CD4-positive, alpha-beta T cell (primary cell): Measurements from ENCODE around the gene PTGR1. TPM values are rescaled to one million over a fixed set of nuclear protein-coding genes. Genes with fewer than 3 reads are reported as not detected.

Experiments
- ATAC-seq: fragments of 200-7000 bp; cut with Tn5 transposase; one replicate; pipeline ENCODE4 v1.10.0; 2022; ENCODE audit warnings: mild to moderate bottlenecking; ENCODE audit not compliant: poor library complexity
- CTCF ChIA-PET: fragments of 350-600 bp; sonication (Branson Sonifier 250); formaldehyde crosslinking; loops from one replicate; lab custom pipeline; 2021; ENCODE audit warnings: antibody characterized with exemption, inconsistent platforms; lab: Charles Lee
- POLR2A ChIA-PET: fragments of 350-600 bp; sonication (Branson Sonifier 250); formaldehyde crosslinking; loops from one replicate; lab custom pipeline; 2021; ENCODE audit warnings: antibody characterized with exemption, inconsistent platforms; lab: Charles Lee
- DNase-seq, 14 experiments: peaks; one replicate each; pipeline ENCODE4 v3.0.0-alpha.2; 2013 to 2020; ENCODE audit warnings: mixed read lengths in 2 of 14
- H3K27ac ChIP-seq, 2 donors: one replicate each; pipeline versions ENCODE4 v1.5.1 to v1.7.0; 2013; ENCODE audit warnings: low read length in 2 of 2, low read depth in 1 of 2, mild to moderate bottlenecking in 1 of 2
- H3K27me3 ChIP-seq, 2 experiments: 1 replicate in 1 of 2; 2 replicates in 1 of 2; pipeline versions ENCODE4 v1.6.1 to v1.7.0; 2013; ENCODE audit warnings: low read length in 2 of 2, control low read depth in 1 of 2, mild to moderate bottlenecking in 1 of 2, moderate library complexity in 1 of 2; ENCODE audit not compliant: insufficient read depth in 2 of 2, control insufficient read depth in 1 of 2
- H3K36me3 ChIP-seq: one replicate; pipeline ENCODE4 v1.6.1; 2013; ENCODE audit warnings: low read length, control low read depth; ENCODE audit not compliant: insufficient read depth
- H3K4me1 ChIP-seq: one replicate; pipeline ENCODE4 v1.6.1; 2013; ENCODE audit warnings: low read length, control low read depth; ENCODE audit not compliant: insufficient read depth
- H3K4me3 ChIP-seq: one replicate; pipeline ENCODE4 v1.5.1; 2013; ENCODE audit warnings: mild to moderate bottlenecking, low read length, moderate library complexity
- H3K9me3 ChIP-seq, 2 experiments: 1 replicate in 1 of 2; 2 replicates in 1 of 2; pipeline versions ENCODE4 v1.6.1 to v1.7.0; 2013; ENCODE audit warnings: low read length in 2 of 2, mild to moderate bottlenecking in 2 of 2, control low read depth in 1 of 2, moderate library complexity in 1 of 2; ENCODE audit not compliant: control insufficient read depth in 1 of 2, insufficient read depth in 1 of 2
- H3K27ac Mint-ChIP-seq: one replicate; pipeline ENCODE4 v1.8.0; 2020; ENCODE audit warnings: mixed read lengths
- H3K27me3 Mint-ChIP-seq: one replicate; pipeline ENCODE4 v1.8.0; 2021; ENCODE audit warnings: mixed read lengths
- H3K36me3 Mint-ChIP-seq: one replicate; pipeline ENCODE4 v1.8.0; 2021; ENCODE audit warnings: low read depth, mixed read lengths
- H3K4me1 Mint-ChIP-seq: one replicate; pipeline ENCODE4 v1.8.0; 2021; ENCODE audit warnings: low read depth, mixed read lengths
- H3K4me3 Mint-ChIP-seq: one replicate; pipeline ENCODE4 v1.8.0; 2020; ENCODE audit warnings: mild to moderate bottlenecking, mixed read lengths
- H3K9me3 Mint-ChIP-seq: one replicate; pipeline ENCODE4 v1.8.0; 2020; ENCODE audit warnings: mixed read lengths
- CTCF ChIP-seq: fragments of 200-600 bp; IDR thresholded peaks from one replicate; pipeline ENCODE4 v1.8.0; 2022; ENCODE audit warnings: antibody characterized with exemption, mild to moderate bottlenecking
- intact Hi-C, 2 experiments: fragments of 100-400 bp; cut with DNase I in 1 of 2; cut with micrococcal nuclease in 1 of 2; formaldehyde crosslinking; loops; one replicate each; pipeline versions ENCODE4 v1.15.1 to v1.9.0; 2023 to 2025; cut with DNase I, micrococcal nuclease
- total RNA-seq, 174 experiments: library from RNA in 2 of 174; stranded (reverse) in 2 of 174; gene quantifications; one replicate each; pipeline ENCODE4 v1.2.3 and lab custom pipeline; 2021 to 2026

PTGR1 gene
- total RNA-seq, 2 experiments from 2014 or later = 0.36 TPM; not detected in 1

GRCh38 chr9:111529787-111530186 lies 69.7 kb downstream of the PTGR1 start:
- Mint-ChIP-seq H3K27me3 (no peaks in the 10 kb centered on the region), H3K36me3 (peaks cover 86% of the 10 kb centered on the region), H3K4me1 (peaks cover 15% of the 10 kb centered on the region), H3K4me3 (no peak overlapping the region), H3K27ac (no peak overlapping the region), H3K9me3 (peaks cover 4% of the 10 kb centered on the region)
- H3K4me1 ChIP-seq = peaks cover 13% of the 10 kb centered on the region
- ATAC-seq = no peak
- TF ChIP-seq CTCF = no peak
- peaks cover 16% of the 10 kb centered on the region for H3K36me3 ChIP-seq
- CTCF ChIA-PET = no interaction called here
- no peak for DNase-seq
- intact Hi-C loops = loop anchor here in 1 of 2 experiments (5.0 kb wide), 1 partner anchor 1188 kb away; the partner anchor contains the start of gene INIP
- H3K4me3 ChIP-seq = no peak overlapping the region
- POLR2A ChIA-PET = no interaction called here
- H3K9me3 ChIP-seq = peaks cover 16 to 32% of the 10 kb centered on the region in 2 experiments
- H3K27ac ChIP-seq = no peak overlapping the region
- no peaks in the 10 kb centered on the region for H3K27me3 ChIP-seq

- Mint-ChIP-seq H3K4me1 (peaks cover 23% of the 10 kb centered on the region), H3K4me3 (no peak overlapping the region), H3K36me3 (peaks cover 67% of the 10 kb centered on the region), H3K9me3 (no peaks in the 10 kb centered on the region), H3K27ac (no peak overlapping the region), H3K27me3 (no peaks in the 10 kb centered on the region)
- ChIA-PET CTCF (no interaction called here), POLR2A (interaction anchor here (0.8 to 4.2 kb wide), 3 partner anchors 10 to 57 kb away, joined by 3 to 46 read pairs (median 3); partner anchors contain the start of gene ECPAS)
- Histone ChIP-seq H3K9me3 (peaks cover 0 to 20% of the 10 kb centered on the region in 2 experiments), H3K4me3 (no peak overlapping the region), H3K4me1 (peaks cover 19% of the 10 kb centered on the region), H3K36me3 (peaks cover 5% of the 10 kb centered on the region), H3K27me3 (no peaks in the 10 kb centered on the region), H3K27ac (no peak overlapping the region)
- TF ChIP-seq CTCF = no peak
- DNase-seq (peak in 1 of 14 experiments; percentile 7), ATAC-seq (no peak)
- intact Hi-C loops = loop anchor here in 1 of 2 experiments (5.0 kb wide), 1 partner anchor 1190 kb away; the partner anchor contains the start of gene INIP
Observed at GRCh38 chr9:111527347-111527746, 72.1 kb downstream of the PTGR1 start.

- H3K4me1 Mint-ChIP-seq = peaks cover 23% of the 10 kb centered on the region
- POLR2A ChIA-PET = interaction anchor here (1.0 to 4.2 kb wide), 6 partner anchors 42 to 1192 kb away, joined by 3 to 46 read pairs (median 4); partner anchors contain the start of genes DNAJC25, ECPAS, INIP and KIAA1958
- Histone ChIP-seq H3K27me3 (peaks cover 0 to 2% of the 10 kb centered on the region in 2 experiments), H3K4me3 (peak within 1 kb of the TSS; percentile 93), H3K4me1 (peaks cover 19% of the 10 kb centered on the region), H3K27ac (peak within 1 kb of the TSS; percentile 67 to 70), H3K36me3 (peaks cover 3% of the 10 kb centered on the region), H3K9me3 (peaks cover 0 to 5% of the 10 kb centered on the region in 2 experiments)
- DNase-seq (peak; percentile 54 to 90 (median 68)), ATAC-seq (peak; percentile 90)
- H3K9me3 Mint-ChIP-seq = no peaks in the 10 kb centered on the region
- H3K36me3 Mint-ChIP-seq = peaks cover 47% of the 10 kb centered on the region
- peak within 1 kb of the TSS; percentile 97 for H3K27ac Mint-ChIP-seq
- H3K27me3 Mint-ChIP-seq = no peaks in the 10 kb centered on the region
- TF ChIP-seq CTCF = no peak
- CTCF ChIA-PET = interaction anchor here (1.1 to 1.4 kb wide), 2 partner anchors 42 to 73 kb away, joined by 3 to 4 read pairs; no protein-coding TSS in a partner anchor
- intact Hi-C loops = loop anchor here (1.0 to 5.0 kb wide), 4 partner anchors 41 to 1192 kb away; partner anchors contain the start of genes DNAJC25 (in 1 of the 2), ECPAS (in 1 of the 2) and INIP (in 1 of the 2)
- peak within 1 kb of the TSS; percentile 97 for H3K4me3 Mint-ChIP-seq
Observed at GRCh38 chr9:111525056-111525977, 74.1 kb downstream of the PTGR1 start, which contains the start of gene ZNF483. ZNF483 (plus strand) TSS chr9:111525179; CDS start chr9:111527396, 2,217 bp downstream.
